Kidney tubule cell (primary cell): Measurements from ENCODE around the gene GHRH.

ENCODE experiments used
- DNase-seq: peaks from one replicate; pipeline ENCODE4 v3.0.0-alpha.2; 2018; ENCODE audit warnings: low spot score

The GHRH gene

DNA sequence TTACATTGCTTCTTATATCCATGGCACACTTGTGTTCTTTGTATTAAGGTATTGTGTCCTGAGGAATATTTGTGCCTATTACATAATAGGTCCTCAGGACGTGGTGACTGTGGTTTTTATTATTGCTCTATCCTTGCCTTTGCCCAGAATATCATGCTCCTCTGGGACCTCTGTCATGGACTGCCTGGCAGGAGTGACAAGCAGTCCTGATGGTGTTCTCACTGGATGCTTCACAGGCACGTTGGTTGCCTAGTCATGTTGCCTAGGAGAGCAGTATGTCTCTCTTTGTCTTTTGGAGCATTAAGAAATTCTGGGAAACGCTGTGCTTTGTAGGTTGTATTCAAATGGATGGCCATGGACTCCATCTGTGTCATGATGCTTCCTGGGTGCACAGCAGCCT lies 57.6 kb downstream of the GHRH start:
- DNase-seq = no peak

GRCh38 chr20:37202267-37202943 lies 59.2 kb downstream of the GHRH start:
- peak; percentile 92 for DNase-seq

- no peak for DNase-seq
Measured at GRCh38 chr20:37201827-37202162, 59.8 kb downstream of the GHRH start.
